ENCODE data around the gene SHISA6. TPM values are rescaled to one million over a fixed set of nuclear protein-coding genes. Genes with fewer than 3 reads are reported as not detected.

Gene SHISA6
- total RNA-seq, 1 donor from 2014 or later = 3.0 TPM

GRCh38 chr17:11356371-11356770 is 115.4 kb downstream of the SHISA6 start:
- peak; percentile 9 for DNase-seq

GRCh38 chr17:11363565-11364117 is 122.6 kb downstream of the SHISA6 start:
- no peak for DNase-seq

GRCh38 chr17:11366272-11366850 is 125.3 kb downstream of the SHISA6 start:
- no peak for DNase-seq

- DNase-seq = no peak
These were observed 128.6 kb downstream of the SHISA6 start for GRCh38 chr17:11369575-11369974.

GRCh38 chr17:11372692-11373091 is 131.7 kb downstream of the SHISA6 start:
- no peak for DNase-seq

- no peak for DNase-seq
These were observed 137.5 kb downstream of the SHISA6 start for GRCh38 chr17:11378506-11378905.

- no peak for DNase-seq
These were observed 139.7 kb downstream of the SHISA6 start for GRCh38 chr17:11380761-11381160.

GRCh38 chr17:11383157-11383556 is 142.1 kb downstream of the SHISA6 start:
- DNase-seq = no peak

GRCh38 chr17:11384131-11384530 is 143.1 kb downstream of the SHISA6 start:
- no peak for DNase-seq

GRCh38 chr17:11387610-11388009 is 146.6 kb downstream of the SHISA6 start:
- no peak for DNase-seq

GRCh38 chr17:11388054-11388453 is 147.0 kb downstream of the SHISA6 start:
- DNase-seq = no peak

- no peak for DNase-seq
These were observed 148.6 kb downstream of the SHISA6 start for GRCh38 chr17:11389583-11389982.

GRCh38 chr17:11391134-11391533 is 150.1 kb downstream of the SHISA6 start:
- DNase-seq = no peak

- peak; percentile 12 for DNase-seq
These were observed 163.6 kb downstream of the SHISA6 start for GRCh38 chr17:11404431-11405276.

GRCh38 chr17:11406716-11407115 is 165.7 kb downstream of the SHISA6 start:
- no peak for DNase-seq

- DNase-seq = no peak
These were observed 171.6 kb downstream of the SHISA6 start for GRCh38 chr17:11412654-11413053.

- no peak for DNase-seq
These were observed 177.3 kb downstream of the SHISA6 start for GRCh38 chr17:11418342-11418741.

- DNase-seq = no peak
These were observed 189.7 kb downstream of the SHISA6 start for GRCh38 chr17:11430751-11431150.

- no peak for DNase-seq
These were observed 197.7 kb downstream of the SHISA6 start for GRCh38 chr17:11438673-11439072.

- DNase-seq = no peak
These were observed 200.0 kb downstream of the SHISA6 start for GRCh38 chr17:11441004-11441403.

GRCh38 chr17:11446316-11446715 is 205.3 kb downstream of the SHISA6 start:
- no peak for DNase-seq

GRCh38 chr17:11454096-11454495 is 213.1 kb downstream of the SHISA6 start:
- no peak for DNase-seq

- no peak for DNase-seq
These were observed 217.3 kb downstream of the SHISA6 start for GRCh38 chr17:11458279-11458678.

All from skin of body (tissue), 2 donors.